SK-N-SH (cell line): ENCODE measurements around the gene MX2.

ENCODE experiments used
- CHD2 ChIP-seq: fragments of 150-350 bp; IDR thresholded peaks from 2 replicates; pipeline ENCODE4 v1.6.1; 2018; ENCODE audit warnings: low read length; ENCODE audit not compliant: partially characterized antibody
- CTCF ChIP-seq: fragments of 200-600 bp; sonication (generic); IDR thresholded peaks from 2 replicates; pipeline ENCODE4 v1.6.1; 2017; ENCODE audit warnings: antibody characterized with exemption, mild to moderate bottlenecking, moderate library complexity
- FOXJ3 ChIP-seq: sonication (generic); formaldehyde crosslinking; IDR thresholded peaks from 2 replicates; pipeline ENCODE4 v1.5.1; 2020; ENCODE audit warnings: mild to moderate bottlenecking, missing genetic modification reagents
- JUND ChIP-seq: IDR thresholded peaks from 2 replicates; pipeline ENCODE4 v1.4.0; 2012
- POLR2AphosphoS5 ChIP-seq: IDR thresholded peaks from 2 replicates; pipeline ENCODE4 v1.6.1; 2012; ENCODE audit warnings: low read depth, low read length
- RAD21 ChIP-seq: IDR thresholded peaks from 2 replicates; pipeline ENCODE4 v1.6.1; 2012; ENCODE audit warnings: mild to moderate bottlenecking, low read length
- REST ChIP-seq: IDR thresholded peaks from 2 replicates; pipeline ENCODE4 v1.6.1; 2012; ENCODE audit warnings: mild to moderate bottlenecking, low read depth, low read length, moderate library complexity
- RFX5 ChIP-seq: IDR thresholded peaks from 2 replicates; pipeline ENCODE4 v1.6.1; 2012; ENCODE audit warnings: mild to moderate bottlenecking, improper control_type of control experiment, low read length
- TEAD4 ChIP-seq: IDR thresholded peaks from 2 replicates; pipeline ENCODE4 v1.4.0; 2012; ENCODE audit warnings: mild to moderate bottlenecking, borderline replicate concordance; ENCODE audit not compliant: insufficient read depth
- ZBTB33 ChIP-seq: IDR thresholded peaks from 2 replicates; pipeline ENCODE4 v1.4.0; 2012; ENCODE audit warnings: low read depth, borderline replicate concordance

DNA sequence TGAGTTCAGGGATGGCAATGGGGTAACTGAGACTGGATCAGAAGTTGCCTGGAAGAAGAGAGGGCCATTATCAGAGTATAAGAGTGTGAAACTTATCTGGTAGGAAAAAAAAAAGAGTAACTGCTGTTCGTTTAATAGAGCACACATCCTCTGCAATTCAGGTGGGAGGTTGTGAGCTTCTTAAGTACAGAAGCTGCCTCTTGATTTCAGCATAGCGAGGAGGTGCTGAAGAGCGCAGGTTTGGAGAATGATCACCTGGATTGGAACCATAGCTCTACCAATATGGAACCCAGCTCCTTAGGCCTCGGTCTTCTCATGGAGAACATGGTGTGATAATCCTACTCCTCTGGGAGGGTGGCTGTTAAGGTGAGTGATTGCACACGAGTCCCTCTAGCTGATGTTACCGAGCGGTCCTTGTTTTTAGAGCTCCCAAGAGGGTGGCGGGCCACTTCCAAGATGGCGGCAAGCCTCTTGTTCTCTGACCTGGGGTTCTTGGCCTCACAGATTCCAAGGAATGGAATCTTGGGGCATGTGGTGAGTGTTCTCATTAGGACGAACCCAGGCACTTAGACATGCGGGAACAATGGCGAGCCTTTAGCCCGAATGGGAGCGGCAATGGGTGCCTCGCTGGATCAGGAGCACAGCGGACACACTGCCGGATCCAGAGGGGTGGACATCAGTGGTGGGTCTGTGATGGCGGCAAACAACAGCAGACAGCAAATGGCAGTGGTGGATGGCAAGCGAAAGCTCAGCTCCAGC is 60.9 kb downstream of the MX2 start:
- TF ChIP-seq RFX5 (no peak), FOXJ3 (CRISPR knock-in tag) (no peak), RAD21 (no peak), TEAD4 (no peak), POLR2AphosphoS5 (no peak), CHD2 (no peak), CTCF (no peak), JUND (no peak), REST (no peak), ZBTB33 (no peak)
